ENCODE data around the gene MACROD2.

- no peak for TF ChIP-seq POLR2AphosphoS5 (IDR thresholded peaks at IDR 0.05; ENCODE audit: low read depth, low read length)
- TF ChIP-seq TAF1 (IDR thresholded peaks at IDR 0.05; ENCODE audit: borderline replicate concordance, insufficient read depth, low read length): no peak
- TF ChIP-seq REST (IDR thresholded peaks at IDR 0.05; ENCODE audit: insufficient read depth in 1 of 2, low read depth in 2 of 2, low read length in 2 of 2): no peak
- no peak for TF ChIP-seq FOXP2 (optimal IDR thresholded peaks at IDR 0.05; ENCODE audit: borderline replicate concordance, extremely low read depth, extremely low read length, insufficient read depth)
- TF ChIP-seq SIN3A (IDR thresholded peaks at IDR 0.05; ENCODE audit: borderline replicate concordance, insufficient read depth, low read length): no peak
Observed at GRCh38 chr20:15235471-15236198, 1240.3 kb downstream of the MACROD2 start.
